ENCODE measurements around the gene COMTD1. TPM values are rescaled to one million over a fixed set of nuclear protein-coding genes. Genes with fewer than 3 reads are reported as not detected.

Gene COMTD1
- polyA plus RNA-seq, 1 donor (not counting 4 experiments of a cell fraction or from before 2014, with no cell fraction given) = 6.2 TPM

GRCh38 chr10:75240329-75241076 is 4.7 kb upstream of the COMTD1 start:
- H3K4me3 ChIP-seq (ENCODE audit: control insufficient read depth in 2 of 3, extremely low read depth in 1 of 3, insufficient read depth in 2 of 3, low read depth in 1 of 3, low read length in 3 of 3) = no peak overlapping the region
- no peaks in the 10 kb centered on the region for H4K20me1 ChIP-seq (ENCODE audit: control insufficient read depth, extremely low read depth, insufficient read depth, low read length)
- H3K27me3 ChIP-seq (ENCODE audit: control insufficient read depth, extremely low read depth, insufficient read depth, low read length) = no peaks in the 10 kb centered on the region
- H2AFZ ChIP-seq (ENCODE audit: control insufficient read depth, low read length) = no peak overlapping the region
- H3K9me3 ChIP-seq (ENCODE audit: control insufficient read depth, low read depth, low read length) = no peaks in the 10 kb centered on the region
- no peaks in the 10 kb centered on the region for H3K36me3 ChIP-seq (ENCODE audit: control insufficient read depth in 2 of 2, extremely low read depth in 1 of 2, insufficient read depth in 2 of 2, low read length in 2 of 2)
- H3K79me2 ChIP-seq (ENCODE audit: control insufficient read depth, insufficient read depth, low read length) = no peaks in the 10 kb centered on the region
- DNase-seq (ENCODE audit: low read depth, low spot score) (no peak), FAIRE-seq (no peak)
- no peaks in the 10 kb centered on the region for H3K9me1 ChIP-seq (ENCODE audit: control insufficient read depth, extremely low read depth, insufficient read depth, low read length)
- no peak overlapping the region for H3K4me2 ChIP-seq (ENCODE audit: control insufficient read depth, extremely low read depth, insufficient read depth, low read depth, low read length)
- TF ChIP-seq CTCF (optimal IDR thresholded peaks at IDR 0.05 in 1 of 3, IDR thresholded peaks at IDR 0.05 in 1 of 3, conservative IDR thresholded peaks at IDR 0.05 in 1 of 3; ENCODE audit: extremely low read depth in 1 of 3, insufficient read depth in 2 of 3, low read length in 3 of 3) = no peak
- TF ChIP-seq EZH2 (IDR thresholded peaks at IDR 0.05; ENCODE audit: low read length) = no peak
- H3K4me1 ChIP-seq (ENCODE audit: control insufficient read depth, extremely low read depth, insufficient read depth, low read length) = peaks cover 16% of the 10 kb centered on the region
- dilution Hi-C loops (cut with MboI; ENCODE audit: extremely low pct_ligation_motif_present, low sequenced_read_pairs) = no loop called here
- no peak overlapping the region for H3K9ac ChIP-seq (ENCODE audit: control insufficient read depth, extremely low read depth, insufficient read depth, low read length)
- H3K27ac ChIP-seq (ENCODE audit: control insufficient read depth, insufficient read depth, low read length) = no peak overlapping the region

GRCh38 chr10:75239096-75239790 is 3.5 kb upstream of the COMTD1 start:
- Histone ChIP-seq H3K27me3 (ENCODE audit: control insufficient read depth, extremely low read depth, insufficient read depth, low read length) (no peaks in the 10 kb centered on the region), H3K79me2 (ENCODE audit: control insufficient read depth, insufficient read depth, low read length) (no peaks in the 10 kb centered on the region), H4K20me1 (ENCODE audit: control insufficient read depth, extremely low read depth, insufficient read depth, low read length) (no peaks in the 10 kb centered on the region), H3K9me1 (ENCODE audit: control insufficient read depth, extremely low read depth, insufficient read depth, low read length) (no peaks in the 10 kb centered on the region), H3K9me3 (ENCODE audit: control insufficient read depth, low read depth, low read length) (no peaks in the 10 kb centered on the region), H3K4me2 (ENCODE audit: control insufficient read depth, extremely low read depth, insufficient read depth, low read depth, low read length) (no peak overlapping the region), H3K27ac (ENCODE audit: control insufficient read depth, insufficient read depth, low read length) (no peak overlapping the region), H2AFZ (ENCODE audit: control insufficient read depth, low read length) (no peak overlapping the region), H3K4me3 (ENCODE audit: control insufficient read depth in 2 of 3, extremely low read depth in 1 of 3, insufficient read depth in 2 of 3, low read depth in 1 of 3, low read length in 3 of 3) (no peak overlapping the region), H3K4me1 (ENCODE audit: control insufficient read depth, extremely low read depth, insufficient read depth, low read length) (peaks cover 10% of the 10 kb centered on the region), H3K36me3 (ENCODE audit: control insufficient read depth in 2 of 2, extremely low read depth in 1 of 2, insufficient read depth in 2 of 2, low read length in 2 of 2) (no peaks in the 10 kb centered on the region), H3K9ac (ENCODE audit: control insufficient read depth, extremely low read depth, insufficient read depth, low read length) (no peak overlapping the region)
- no peak for TF ChIP-seq EZH2 (IDR thresholded peaks at IDR 0.05; ENCODE audit: low read length)
- TF ChIP-seq CTCF (optimal IDR thresholded peaks at IDR 0.05 in 1 of 3, IDR thresholded peaks at IDR 0.05 in 1 of 3, conservative IDR thresholded peaks at IDR 0.05 in 1 of 3; ENCODE audit: extremely low read depth in 1 of 3, insufficient read depth in 2 of 3, low read length in 3 of 3) = no peak
- dilution Hi-C loops (cut with MboI; ENCODE audit: extremely low pct_ligation_motif_present, low sequenced_read_pairs) = no loop called here
- no peak for DNase-seq (ENCODE audit: low read depth, low spot score)
- FAIRE-seq = no peak
